Hepatocyte (in vitro differentiated cells): Measurements from ENCODE around the gene PRSS22. TPM values are rescaled to one million over a fixed set of nuclear protein-coding genes. Genes with fewer than 3 reads are reported as not detected.
A peak's percentile ranks its signal among the peaks of the same experiment; 100 is the strongest.

Experiments
- DNase-seq: peaks from one replicate; pipeline ENCODE4 v3.0.0-alpha.2; 2016; ENCODE audit warnings: low spot score
- H2AFZ ChIP-seq: fragments of 200-600 bp; sonication (generic); 2 replicates; pipeline ENCODE4 v1.6.0; 2016; ENCODE audit warnings: antibody characterized with exemption, mild to moderate bottlenecking
- H3K27ac ChIP-seq: fragments of 200-600 bp; sonication (generic); 2 replicates; pipeline ENCODE4 v1.5.1; 2016; ENCODE audit warnings: mild to moderate bottlenecking
- H3K27me3 ChIP-seq: fragments of 200-600 bp; sonication (generic); 2 replicates; pipeline ENCODE4 v1.6.1; 2016
- H3K36me3 ChIP-seq: fragments of 200-600 bp; sonication (generic); replicated peaks from 2 replicates; pipeline ENCODE4 v1.5.1; 2016; ENCODE audit warnings: low read depth; ENCODE audit not compliant: insufficient read depth
- H3K4me1 ChIP-seq: fragments of 200-600 bp; sonication (generic); 2 replicates; pipeline ENCODE4 v1.5.1; 2016; ENCODE audit warnings: mild to moderate bottlenecking, moderate library complexity; ENCODE audit not compliant: insufficient read depth
- H3K4me2 ChIP-seq: fragments of 200-600 bp; sonication (generic); 2 replicates; pipeline ENCODE4 v1.6.0; 2016
- H3K4me3 ChIP-seq: fragments of 200-600 bp; sonication (generic); 2 replicates; pipeline ENCODE4 v1.5.1; 2016; ENCODE audit warnings: mild to moderate bottlenecking
- H3K79me2 ChIP-seq: fragments of 200-600 bp; sonication (generic); 2 replicates; pipeline ENCODE4 v1.6.0; 2017; ENCODE audit warnings: mild to moderate bottlenecking
- H3K9me2 ChIP-seq: fragments of 200-600 bp; sonication (generic); replicated peaks from 2 replicates; pipeline ENCODE4 v1.6.0; 2017; ENCODE audit warnings: mild to moderate bottlenecking; ENCODE audit not compliant: insufficient read depth
- H3K9me3 ChIP-seq: fragments of 200-600 bp; sonication (generic); 2 replicates; pipeline ENCODE4 v1.5.1; 2016; ENCODE audit warnings: low read depth, mild to moderate bottlenecking
- H4K20me1 ChIP-seq: fragments of 200-600 bp; sonication (generic); 2 replicates; pipeline ENCODE4 v1.6.0; 2016; ENCODE audit warnings: mild to moderate bottlenecking; ENCODE audit not compliant: insufficient read depth, poor library complexity, severe bottlenecking
- EZH2 ChIP-seq: fragments of 200-600 bp; sonication (generic); IDR thresholded peaks from 2 replicates; pipeline ENCODE4 v1.6.1; 2016; ENCODE audit warnings: antibody characterized with exemption, mild to moderate bottlenecking, borderline replicate concordance
- EZH2phosphoT487 ChIP-seq: fragments of 200-600 bp; sonication (generic); IDR thresholded peaks from one replicate; pipeline ENCODE4 v1.6.1; 2018; ENCODE audit warnings: antibody characterized with exemption, mild to moderate bottlenecking, low read depth, moderate library complexity; ENCODE audit not compliant: unreplicated experiment, severe bottlenecking
- WGBS: methylation state at CpG from one replicate; pipeline ENCODE4 v1.1.6; 2016; ENCODE audit warnings: low lambda C conversion rate; ENCODE audit errors: missing lambda C conversion rate; 5-methylcytosine and 5-hydroxymethylcytosine counted together
- polyA plus RNA-seq: library from polyadenylated mRNA; unstranded; fragments of >200 nt; fragmentation: Nextera tagmentation; extraction: Ambion mirVana; gene quantifications from 2 replicates; pipeline ENCODE4 v1.2.1, GENCODE V29; 2016
- total RNA-seq: library from RNA; depleted of rRNA; stranded (reverse); fragments of >200 nt; gene quantifications from 2 replicates; pipeline ENCODE4 v1.2.3, GENCODE V29; 2014
- TF ChIP-seq, protein P1 (sequence below): fragments of 200-600 bp; sonication (generic); IDR thresholded peaks from 2 replicates; pipeline ENCODE4 v1.5.1; 2016; ENCODE audit warnings: antibody characterized with exemption, mild to moderate bottlenecking; ENCODE audit not compliant: poor library complexity

PRSS22 gene
- total and polyA plus RNA-seq, 2 experiments from 2014 or later: 60.2 to 66.3 TPM

DNA sequence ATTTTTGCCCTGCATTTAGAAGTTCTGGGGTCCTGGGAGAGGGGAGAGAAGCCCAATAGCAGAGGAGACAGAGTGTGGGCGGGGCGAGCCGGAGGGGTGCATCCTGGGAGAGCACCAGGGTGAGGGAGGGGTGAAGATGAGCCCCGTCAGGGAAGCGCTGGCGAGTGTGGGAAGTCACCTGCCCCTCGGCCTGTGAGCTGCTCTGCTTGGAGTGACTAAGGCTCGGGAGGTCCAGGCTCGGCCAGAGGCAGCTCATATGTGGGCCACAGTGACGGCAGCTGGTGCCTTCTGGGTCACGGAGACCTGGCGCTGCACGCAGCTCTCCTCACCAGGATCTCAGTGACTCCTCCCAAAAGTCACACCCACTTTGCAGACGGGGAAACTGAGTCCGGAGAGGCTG lies 26.8 kb downstream of the PRSS22 start:
- Histone ChIP-seq H3K9me3 (no peaks in the 10 kb centered on the region), H3K4me3 (no peak overlapping the region), H3K27ac (no peak overlapping the region), H3K4me2 (no peak overlapping the region), H2AFZ (no peak overlapping the region), H3K4me1 (peaks cover 11% of the 10 kb centered on the region), H3K36me3 (no peaks in the 10 kb centered on the region), H4K20me1 (no peaks in the 10 kb centered on the region), H3K9me2 (no peaks in the 10 kb centered on the region), H3K27me3 (no peaks in the 10 kb centered on the region), H3K79me2 (no peaks in the 10 kb centered on the region)
- no peak for TF ChIP-seq EZH2phosphoT487
- TF ChIP-seq, protein P1, sequence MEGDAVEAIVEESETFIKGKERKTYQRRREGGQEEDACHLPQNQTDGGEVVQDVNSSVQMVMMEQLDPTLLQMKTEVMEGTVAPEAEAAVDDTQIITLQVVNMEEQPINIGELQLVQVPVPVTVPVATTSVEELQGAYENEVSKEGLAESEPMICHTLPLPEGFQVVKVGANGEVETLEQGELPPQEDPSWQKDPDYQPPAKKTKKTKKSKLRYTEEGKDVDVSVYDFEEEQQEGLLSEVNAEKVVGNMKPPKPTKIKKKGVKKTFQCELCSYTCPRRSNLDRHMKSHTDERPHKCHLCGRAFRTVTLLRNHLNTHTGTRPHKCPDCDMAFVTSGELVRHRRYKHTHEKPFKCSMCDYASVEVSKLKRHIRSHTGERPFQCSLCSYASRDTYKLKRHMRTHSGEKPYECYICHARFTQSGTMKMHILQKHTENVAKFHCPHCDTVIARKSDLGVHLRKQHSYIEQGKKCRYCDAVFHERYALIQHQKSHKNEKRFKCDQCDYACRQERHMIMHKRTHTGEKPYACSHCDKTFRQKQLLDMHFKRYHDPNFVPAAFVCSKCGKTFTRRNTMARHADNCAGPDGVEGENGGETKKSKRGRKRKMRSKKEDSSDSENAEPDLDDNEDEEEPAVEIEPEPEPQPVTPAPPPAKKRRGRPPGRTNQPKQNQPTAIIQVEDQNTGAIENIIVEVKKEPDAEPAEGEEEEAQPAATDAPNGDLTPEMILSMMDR: no peak
- no peak for TF ChIP-seq EZH2
- DNase-seq: no peak
- 89% methylated on average over 15 of the region's 15 CpGs for WGBS

DNA sequence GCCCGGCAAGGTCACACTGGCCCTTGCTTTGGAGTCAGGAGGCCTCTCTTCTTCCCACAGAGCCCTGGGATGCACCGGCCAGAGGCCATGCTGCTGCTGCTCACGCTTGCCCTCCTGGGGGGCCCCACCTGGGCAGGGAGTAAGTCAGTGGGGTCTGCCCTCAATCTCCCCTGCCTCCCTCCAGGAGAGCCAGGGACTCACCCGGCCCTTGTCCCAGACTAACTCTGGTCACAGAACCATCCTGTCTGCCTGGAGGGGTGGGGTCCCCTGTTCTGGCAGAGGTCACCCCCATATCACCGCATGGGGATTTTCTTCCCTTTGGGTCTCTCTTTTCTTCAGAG lies 27.6 kb downstream of the PRSS22 start:
- Histone ChIP-seq H3K27ac (peak overlapping the region; percentile 67), H3K79me2 (no peaks in the 10 kb centered on the region), H3K9me3 (no peaks in the 10 kb centered on the region), H3K36me3 (no peaks in the 10 kb centered on the region), H3K4me2 (no peak overlapping the region), H4K20me1 (no peaks in the 10 kb centered on the region), H3K4me1 (peaks cover 8% of the 10 kb centered on the region), H3K4me3 (no peak overlapping the region), H2AFZ (no peak overlapping the region), H3K27me3 (no peaks in the 10 kb centered on the region), H3K9me2 (no peaks in the 10 kb centered on the region)
- no peak for TF ChIP-seq EZH2
- TF ChIP-seq, protein P1: no peak
- TF ChIP-seq EZH2phosphoT487: no peak
- WGBS: 87% methylated on average over 5 of the region's 5 CpGs
- no peak for DNase-seq

DNA sequence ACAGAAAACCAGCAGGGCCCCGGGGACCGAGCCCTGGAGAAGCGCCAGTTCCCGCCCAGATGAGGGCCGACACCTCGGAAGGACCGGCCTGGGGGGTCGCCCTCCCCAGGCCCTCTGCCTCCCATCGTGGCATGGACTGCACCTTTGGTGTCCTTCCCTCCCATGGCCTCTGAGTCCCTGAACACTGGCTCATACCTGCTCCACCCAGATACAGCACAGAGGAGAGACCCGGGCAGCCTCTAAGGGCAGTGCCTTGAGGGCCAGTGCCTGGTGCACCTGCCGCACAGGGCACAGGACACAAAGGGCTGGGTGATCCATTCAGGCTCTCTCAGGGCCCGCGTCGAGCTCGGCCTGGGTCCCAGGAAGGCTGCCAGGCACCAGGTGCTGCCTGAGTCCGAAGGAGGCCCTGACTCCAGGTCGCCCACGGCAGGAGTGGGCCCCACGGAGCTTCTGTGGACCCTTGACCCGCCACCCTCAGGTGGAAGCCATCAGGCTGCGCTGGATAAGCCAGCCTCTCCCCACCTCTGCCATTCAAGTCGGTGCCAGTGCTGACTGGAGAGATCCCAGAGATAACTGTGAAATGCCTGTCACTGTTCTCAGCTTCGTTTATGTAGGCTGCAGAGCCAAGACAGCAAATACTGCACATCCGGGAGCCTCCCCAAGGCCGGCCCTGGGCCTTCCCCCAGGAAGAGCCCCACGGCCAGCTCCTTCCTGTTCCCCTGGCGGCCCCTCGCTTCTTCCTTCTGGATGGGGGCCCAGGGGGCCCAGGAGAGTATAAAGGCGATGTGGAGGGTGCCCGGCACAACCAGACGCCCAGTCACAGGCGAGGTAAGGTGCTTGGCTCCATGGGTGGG lies 28.2 kb downstream of the PRSS22 start, which contains the start of gene ZG16B:
Gene ZG16B (plus strand): TSS at position 803 of the 854 bp plus-strand sequence. CDS start 139 bp downstream, outside the sequence.
- peak within 1 kb of the TSS; percentile 67 for H3K27ac ChIP-seq
- H3K79me2 ChIP-seq: no peaks in the 10 kb centered on the region
- no peaks in the 10 kb centered on the region for H3K9me2 ChIP-seq
- H3K36me3 ChIP-seq: no peaks in the 10 kb centered on the region
- TF ChIP-seq, protein P1: no peak
- TF ChIP-seq EZH2phosphoT487 (no peak), EZH2 (no peak)
- no peaks in the 10 kb centered on the region for H3K9me3 ChIP-seq
- H3K4me2 ChIP-seq: no peak within 1 kb of the TSS
- H3K27me3 ChIP-seq: no peaks in the 10 kb centered on the region
- DNase-seq: no peak
- H4K20me1 ChIP-seq: no peaks in the 10 kb centered on the region
- H3K4me1 ChIP-seq: peaks cover 8% of the 10 kb centered on the region
- H2AFZ ChIP-seq: no peak within 1 kb of the TSS
- 81% methylated on average over 32 of the region's 32 CpGs for WGBS
- H3K4me3 ChIP-seq: no peak within 1 kb of the TSS
